ENCODE measurements around the gene SPACA9. TPM values are rescaled to one million over a fixed set of nuclear protein-coding genes. Genes with fewer than 3 reads are reported as not detected.

The SPACA9 gene
- total RNA-seq, result 10 to 100 TPM in 2 of 4 donors, 1 to 10 TPM in 2; 9.0 to 14.7 (median 11.7) TPM

- peak within 1 kb of the TSS; percentile 94 for H3K4me3 ChIP-seq (ENCODE audit: low read depth, poor library complexity, severe bottlenecking)
- TF ChIP-seq POLR2A (IDR thresholded peaks at IDR 0.05), result no peak
- TF ChIP-seq, protein P1, sequence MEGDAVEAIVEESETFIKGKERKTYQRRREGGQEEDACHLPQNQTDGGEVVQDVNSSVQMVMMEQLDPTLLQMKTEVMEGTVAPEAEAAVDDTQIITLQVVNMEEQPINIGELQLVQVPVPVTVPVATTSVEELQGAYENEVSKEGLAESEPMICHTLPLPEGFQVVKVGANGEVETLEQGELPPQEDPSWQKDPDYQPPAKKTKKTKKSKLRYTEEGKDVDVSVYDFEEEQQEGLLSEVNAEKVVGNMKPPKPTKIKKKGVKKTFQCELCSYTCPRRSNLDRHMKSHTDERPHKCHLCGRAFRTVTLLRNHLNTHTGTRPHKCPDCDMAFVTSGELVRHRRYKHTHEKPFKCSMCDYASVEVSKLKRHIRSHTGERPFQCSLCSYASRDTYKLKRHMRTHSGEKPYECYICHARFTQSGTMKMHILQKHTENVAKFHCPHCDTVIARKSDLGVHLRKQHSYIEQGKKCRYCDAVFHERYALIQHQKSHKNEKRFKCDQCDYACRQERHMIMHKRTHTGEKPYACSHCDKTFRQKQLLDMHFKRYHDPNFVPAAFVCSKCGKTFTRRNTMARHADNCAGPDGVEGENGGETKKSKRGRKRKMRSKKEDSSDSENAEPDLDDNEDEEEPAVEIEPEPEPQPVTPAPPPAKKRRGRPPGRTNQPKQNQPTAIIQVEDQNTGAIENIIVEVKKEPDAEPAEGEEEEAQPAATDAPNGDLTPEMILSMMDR (IDR thresholded peaks at IDR 0.05), result no peak
- peak; percentile 59 to 95 for DNase-seq (ENCODE audit: low spot score in 2 of 2)
- WGBS, 2 donors, result 8 to 10% methylated on average over 41 of the region's 42 CpGs
- intact Hi-C loops (cut with DNase I; ENCODE audit: low total_unique reads), result no loop called here
Measured at GRCh38 chr9:132878695-132879456, at the start of gene SPACA9. TSS of gene SPACA9 (plus strand) at chr9:132878898. CDS start at chr9:132883948, 5,050 bp downstream.

DNA sequence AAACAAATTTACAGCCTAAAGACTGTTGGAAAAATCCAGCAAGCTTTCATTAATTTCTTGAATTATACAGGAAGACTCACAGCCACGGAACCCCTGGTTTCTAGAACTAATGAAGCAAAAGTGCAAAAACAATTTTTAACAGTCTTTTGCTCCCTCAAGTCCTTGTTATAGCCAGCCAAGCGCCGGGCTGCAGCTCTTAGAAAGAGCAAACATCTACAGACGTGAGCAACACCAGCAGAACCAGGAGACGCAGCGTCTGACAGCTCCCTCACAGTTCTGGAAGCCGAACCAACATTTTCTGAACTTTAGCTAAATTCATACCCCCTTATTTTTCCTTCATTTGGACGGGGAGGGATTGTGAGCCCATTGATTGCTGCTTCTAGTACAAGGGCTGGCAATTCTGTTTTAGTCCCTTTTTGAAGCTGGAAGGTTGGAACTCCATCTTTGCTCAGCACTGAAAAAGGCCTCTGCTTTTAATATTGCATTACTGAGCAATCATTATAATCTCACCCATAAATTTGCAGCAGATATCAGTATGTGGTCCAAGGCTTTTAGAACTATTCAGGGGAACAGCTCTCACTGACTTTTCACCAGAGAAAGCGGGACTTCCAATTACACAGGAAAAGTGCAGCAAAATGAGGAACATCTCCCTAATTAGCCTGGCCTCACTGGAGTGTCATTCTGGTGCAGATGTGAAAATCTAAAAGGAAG lies 46.4 kb upstream of the SPACA9 start:
- peak in 1 of 2 donors; percentile 67 for DNase-seq (ENCODE audit: low spot score in 2 of 2)
- TF ChIP-seq, protein P1 (IDR thresholded peaks at IDR 0.05), result no peak
- TF ChIP-seq POLR2A (IDR thresholded peaks at IDR 0.05), result no peak
- intact Hi-C loops (cut with DNase I; ENCODE audit: low total_unique reads), result no loop called here
- no peak overlapping the region for H3K4me3 ChIP-seq (ENCODE audit: low read depth, poor library complexity, severe bottlenecking)
- 79 to 82% methylated on average over 9 of the region's 9 CpGs for WGBS, 2 donors

DNA sequence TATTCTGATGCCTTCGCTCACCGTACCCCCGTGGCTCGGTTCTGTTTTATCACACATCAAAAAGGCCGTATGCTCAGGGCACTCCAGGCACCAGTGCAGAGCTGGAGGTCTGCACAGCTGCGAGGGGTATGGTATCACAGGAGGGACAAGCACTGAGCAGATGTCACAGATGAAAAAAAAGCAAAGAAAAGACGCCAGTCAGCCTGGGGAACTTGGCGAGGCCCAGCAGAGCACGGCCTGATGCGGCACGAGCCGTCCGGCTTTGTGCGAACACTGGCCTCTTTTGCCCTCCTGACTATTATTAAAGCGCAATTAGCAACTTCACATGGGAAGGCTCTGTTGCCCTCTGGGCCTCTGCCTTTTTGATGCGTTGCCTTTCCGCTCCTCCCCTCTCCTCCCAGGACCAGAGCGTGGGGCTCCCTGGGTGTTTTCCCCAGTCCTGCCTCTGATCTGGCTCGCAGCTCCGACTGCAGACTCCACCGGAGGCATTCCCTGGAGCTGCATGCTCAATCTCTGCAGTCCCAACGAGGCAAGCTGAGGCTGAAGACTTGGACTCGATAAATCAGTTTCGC lies 45.1 kb upstream of the SPACA9 start:
- no peak overlapping the region for H3K4me3 ChIP-seq (ENCODE audit: low read depth, poor library complexity, severe bottlenecking)
- TF ChIP-seq POLR2A (IDR thresholded peaks at IDR 0.05), result no peak
- TF ChIP-seq, protein P1 (IDR thresholded peaks at IDR 0.05), result no peak
- WGBS, 2 donors, result 53 to 55% methylated on average over 24 of the region's 24 CpGs
- intact Hi-C loops (cut with DNase I; ENCODE audit: low total_unique reads), result no loop called here
- DNase-seq (ENCODE audit: low spot score in 2 of 2), result peak in 1 of 2 donors; percentile 52

- intact Hi-C loops (cut with DNase I; ENCODE audit: low total_unique reads), result no loop called here
- no peak for DNase-seq (ENCODE audit: low spot score in 2 of 2)
- WGBS, 2 donors, result 80 to 81% methylated on average over 7 of the region's 7 CpGs
- no peak overlapping the region for H3K4me3 ChIP-seq (ENCODE audit: low read depth, poor library complexity, severe bottlenecking)
- TF ChIP-seq, protein P1 (IDR thresholded peaks at IDR 0.05), result no peak
- no peak for TF ChIP-seq POLR2A (IDR thresholded peaks at IDR 0.05)
Measured at GRCh38 chr9:132834343-132834742, 44.4 kb upstream of the SPACA9 start.

- DNase-seq (ENCODE audit: low spot score in 2 of 2), result peak in 1 of 2 donors; percentile 58
- intact Hi-C loops (cut with DNase I; ENCODE audit: low total_unique reads), result no loop called here
- no peak overlapping the region for H3K4me3 ChIP-seq (ENCODE audit: low read depth, poor library complexity, severe bottlenecking)
- TF ChIP-seq POLR2A (IDR thresholded peaks at IDR 0.05), result no peak
- TF ChIP-seq, protein P1 (IDR thresholded peaks at IDR 0.05), result no peak
- 73 to 81% methylated on average over 16 of the region's 16 CpGs for WGBS, 2 donors
Measured at GRCh38 chr9:132837501-132838286, 41.0 kb upstream of the SPACA9 start.
